ENCODE measurements around the gene KCND3.

The KCND3 gene

DNA sequence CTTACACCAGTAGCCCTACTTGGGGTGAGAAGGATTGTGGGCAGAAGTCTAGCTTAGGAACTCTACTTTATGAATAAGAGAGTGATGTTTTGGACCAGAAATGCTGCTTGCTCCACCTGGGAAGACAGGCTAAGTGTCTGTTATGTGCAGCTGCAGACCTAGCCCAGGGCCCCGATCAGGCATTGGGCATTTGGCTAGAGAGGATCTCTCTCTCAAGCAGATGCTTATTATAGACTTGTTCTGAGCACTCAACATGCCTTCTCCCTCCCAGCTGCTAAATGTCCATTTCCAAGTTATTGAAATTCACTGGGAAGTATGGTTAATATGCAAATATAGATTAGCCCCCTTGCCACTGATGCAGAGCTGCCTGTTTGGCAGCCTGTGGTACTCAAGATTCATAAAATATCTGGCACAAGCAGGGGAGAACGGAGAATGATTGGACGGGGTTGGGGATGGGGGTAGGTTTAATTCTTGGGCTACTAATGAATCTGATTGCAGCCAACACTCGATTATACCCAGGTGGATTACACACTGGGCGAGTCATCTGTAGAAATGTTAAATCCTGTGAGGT lies 115.9 kb downstream of the KCND3 start:
- Histone ChIP-seq H3K4me1 (ENCODE audit: insufficient read depth, poor library complexity, severe bottlenecking) (no peaks in the 10 kb centered on the region), H3K4me3 (ENCODE audit: severe bottlenecking) (no peak overlapping the region), H3K27ac (ENCODE audit: poor library complexity, severe bottlenecking) (no peak overlapping the region), H3K36me3 (ENCODE audit: low read depth) (no peaks in the 10 kb centered on the region), H3K27me3 (ENCODE audit: insufficient read depth, poor library complexity, severe bottlenecking) (peaks cover 28% of the 10 kb centered on the region), H3K9me3 (ENCODE audit: severe bottlenecking) (no peaks in the 10 kb centered on the region)
- TF ChIP-seq CTCF (IDR thresholded peaks at IDR 0.05; ENCODE audit: poor library complexity, severe bottlenecking) = no peak
- ATAC-seq (ENCODE audit: low read depth) (no peak), DNase-seq (ENCODE audit: low spot score) (no peak)

DNA sequence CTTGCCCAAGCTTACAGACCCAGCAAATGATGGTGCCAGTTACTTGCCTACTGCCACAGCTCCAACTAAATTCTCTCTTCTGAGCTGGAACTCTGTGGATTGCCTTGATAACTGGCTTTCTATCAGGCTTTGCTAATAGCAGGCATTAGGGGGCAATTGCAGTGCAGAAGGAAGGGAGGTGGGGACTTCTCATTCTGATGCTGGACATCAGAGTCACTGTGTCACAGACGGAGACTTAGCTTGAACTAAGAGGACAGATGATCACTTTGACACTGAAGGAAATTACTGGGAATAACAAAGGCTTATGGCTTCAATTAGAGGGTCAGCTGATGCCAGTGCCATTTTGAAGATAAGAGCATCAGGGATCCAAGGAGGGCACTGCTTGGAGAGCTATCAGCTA lies 119.3 kb downstream of the KCND3 start:
- peaks cover 27% of the 10 kb centered on the region for H3K27me3 ChIP-seq (ENCODE audit: insufficient read depth, poor library complexity, severe bottlenecking)
- no peak for TF ChIP-seq CTCF (IDR thresholded peaks at IDR 0.05; ENCODE audit: poor library complexity, severe bottlenecking)
- no peak for ATAC-seq (ENCODE audit: low read depth)

DNA sequence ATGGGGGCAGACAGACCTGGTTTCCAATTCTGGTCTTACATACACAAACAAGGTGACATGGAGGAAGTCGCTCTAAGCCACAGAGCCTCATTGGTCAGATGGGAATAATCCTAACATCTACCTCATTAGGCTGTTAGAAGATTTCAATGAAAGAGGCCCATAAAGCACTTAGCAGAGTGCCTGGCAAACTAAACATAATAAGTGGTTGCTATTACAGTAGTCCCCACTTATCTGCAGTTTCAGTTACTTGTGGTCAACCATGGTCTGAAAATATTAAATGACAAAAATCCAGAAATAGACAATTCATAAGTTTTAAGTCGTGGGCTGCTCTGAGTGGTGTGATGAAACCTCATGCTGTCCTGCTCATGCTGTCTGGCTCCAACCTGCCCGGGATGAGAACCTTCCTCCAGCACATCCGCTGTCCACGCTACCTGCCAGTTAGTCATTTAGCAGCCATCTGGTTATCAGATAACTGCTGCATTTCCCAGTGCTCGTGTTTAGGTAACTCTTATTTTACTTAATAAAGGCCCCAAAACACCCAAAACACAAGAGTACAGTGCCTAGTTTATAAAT lies 121.5 kb downstream of the KCND3 start:
- no peak overlapping the region for H3K27ac ChIP-seq (ENCODE audit: poor library complexity, severe bottlenecking)
- TF ChIP-seq CTCF (IDR thresholded peaks at IDR 0.05; ENCODE audit: poor library complexity, severe bottlenecking) = no peak
- no peak for ATAC-seq (ENCODE audit: low read depth)
- DNase-seq (ENCODE audit: low spot score) = no peak
- no peaks in the 10 kb centered on the region for H3K9me3 ChIP-seq (ENCODE audit: severe bottlenecking)
- H3K4me3 ChIP-seq (ENCODE audit: severe bottlenecking) = no peak overlapping the region
- no peaks in the 10 kb centered on the region for H3K36me3 ChIP-seq (ENCODE audit: low read depth)
- H3K27me3 ChIP-seq (ENCODE audit: insufficient read depth, poor library complexity, severe bottlenecking) = peaks cover 8% of the 10 kb centered on the region
- no peaks in the 10 kb centered on the region for H3K4me1 ChIP-seq (ENCODE audit: insufficient read depth, poor library complexity, severe bottlenecking)

More for the DNA sequence above, 119.3 kb downstream of the KCND3 start:
- H3K36me3 ChIP-seq (ENCODE audit: low read depth) = no peaks in the 10 kb centered on the region
- DNase-seq (ENCODE audit: low spot score) = no peak
- no peaks in the 10 kb centered on the region for H3K4me1 ChIP-seq (ENCODE audit: insufficient read depth, poor library complexity, severe bottlenecking)
- H3K27ac ChIP-seq (ENCODE audit: poor library complexity, severe bottlenecking) = no peak overlapping the region
- no peaks in the 10 kb centered on the region for H3K9me3 ChIP-seq (ENCODE audit: severe bottlenecking)
- no peak overlapping the region for H3K4me3 ChIP-seq (ENCODE audit: severe bottlenecking)

DNA sequence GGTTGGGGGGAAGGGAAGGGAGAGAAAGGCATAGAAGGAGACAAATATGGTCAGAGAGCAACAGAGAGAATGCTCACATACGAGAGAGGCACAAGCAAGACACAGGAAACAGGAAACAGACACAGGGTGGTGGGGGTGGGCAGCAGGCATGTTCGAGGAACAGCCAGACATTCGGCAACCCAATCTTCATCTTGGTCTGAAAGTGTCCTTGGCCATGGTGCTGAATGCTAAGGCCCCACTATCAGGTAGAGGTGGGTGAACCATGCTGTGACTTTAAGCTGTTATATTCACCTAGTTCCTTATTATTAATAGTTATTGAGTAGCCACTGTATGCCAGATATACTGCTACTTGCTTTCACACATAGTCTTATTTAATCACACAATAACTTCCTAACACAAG lies 124.6 kb downstream of the KCND3 start:
- Histone ChIP-seq H3K4me3 (ENCODE audit: severe bottlenecking) (no peak overlapping the region), H3K4me1 (ENCODE audit: insufficient read depth, poor library complexity, severe bottlenecking) (no peaks in the 10 kb centered on the region), H3K27ac (ENCODE audit: poor library complexity, severe bottlenecking) (no peak overlapping the region), H3K36me3 (ENCODE audit: low read depth) (no peaks in the 10 kb centered on the region), H3K9me3 (ENCODE audit: severe bottlenecking) (no peaks in the 10 kb centered on the region), H3K27me3 (ENCODE audit: insufficient read depth, poor library complexity, severe bottlenecking) (no peaks in the 10 kb centered on the region)
- no peak for TF ChIP-seq CTCF (IDR thresholded peaks at IDR 0.05; ENCODE audit: poor library complexity, severe bottlenecking)
- DNase-seq (ENCODE audit: low spot score) = no peak
- ATAC-seq (ENCODE audit: low read depth) = peak; percentile 35; the same call in 1 of the 3 replicates

DNA sequence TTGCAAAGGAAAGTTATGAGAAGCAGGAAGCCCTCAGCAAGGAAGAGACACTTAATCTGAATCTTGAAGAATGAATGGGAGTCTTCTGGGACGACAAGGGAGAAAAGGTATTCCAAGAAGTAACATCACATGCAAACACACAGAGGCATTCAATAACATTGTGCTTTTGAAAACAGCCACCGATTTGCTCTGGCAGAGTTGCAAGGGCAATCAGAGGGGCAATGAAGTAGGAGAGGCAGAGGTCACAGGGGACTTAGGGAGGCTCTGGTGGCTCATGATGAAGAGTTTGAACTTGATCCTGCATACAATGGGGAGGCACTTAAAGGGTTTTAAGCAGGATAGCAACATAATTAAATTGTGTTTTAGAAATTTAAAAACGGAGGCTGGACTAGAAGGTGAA lies 126.1 kb downstream of the KCND3 start:
- Histone ChIP-seq H3K9me3 (ENCODE audit: severe bottlenecking) (no peaks in the 10 kb centered on the region), H3K4me1 (ENCODE audit: insufficient read depth, poor library complexity, severe bottlenecking) (no peaks in the 10 kb centered on the region), H3K4me3 (ENCODE audit: severe bottlenecking) (no peak overlapping the region), H3K27ac (ENCODE audit: poor library complexity, severe bottlenecking) (no peak overlapping the region), H3K27me3 (ENCODE audit: insufficient read depth, poor library complexity, severe bottlenecking) (no peaks in the 10 kb centered on the region), H3K36me3 (ENCODE audit: low read depth) (no peaks in the 10 kb centered on the region)
- DNase-seq (ENCODE audit: low spot score) = no peak
- TF ChIP-seq CTCF (IDR thresholded peaks at IDR 0.05; ENCODE audit: poor library complexity, severe bottlenecking) = no peak
- ATAC-seq (ENCODE audit: low read depth) = no peak
